Activated CD8-positive, alpha-beta T cell treated with anti-CD3 and anti-CD28 coated beads for 36 hours (primary cell): Measurements from ENCODE around the gene EIF4G3. TPM values are rescaled to one million over a fixed set of nuclear protein-coding genes. Genes with fewer than 3 reads are reported as not detected.

Source experiments
- ATAC-seq: fragments of 200-7000 bp; cut with Tn5 transposase; one replicate; pipeline ENCODE4 v1.10.0; 2021; ENCODE audit warnings: mild to moderate bottlenecking, moderate library complexity
- CTCF ChIA-PET: fragments of 350-600 bp; sonication (Branson Sonifier 250); formaldehyde crosslinking; loops from one replicate; lab custom pipeline; 2021; ENCODE audit warnings: antibody characterized with exemption; lab: Charles Lee
- POLR2A ChIA-PET: fragments of 350-600 bp; sonication (Branson Sonifier 250); formaldehyde crosslinking; loops from one replicate; lab custom pipeline; 2021; ENCODE audit warnings: antibody characterized with exemption; lab: Charles Lee
- DNase-seq: peaks from one replicate; pipeline ENCODE4 v3.0.0-alpha.2; 2020
- H3K27ac Mint-ChIP-seq: one replicate; pipeline ENCODE4 v1.8.0; 2021; ENCODE audit warnings: mild to moderate bottlenecking, mixed read lengths
- H3K27me3 Mint-ChIP-seq: one replicate; pipeline ENCODE4 v1.8.0; 2021; ENCODE audit warnings: mixed read lengths
- H3K36me3 Mint-ChIP-seq: one replicate; pipeline ENCODE4 v1.8.0; 2021; ENCODE audit warnings: low read depth, mixed read lengths
- H3K4me1 Mint-ChIP-seq: one replicate; pipeline ENCODE4 v1.8.0; 2021; ENCODE audit warnings: low read depth, mixed read lengths
- H3K4me3 Mint-ChIP-seq: one replicate; pipeline ENCODE4 v1.8.0; 2021; ENCODE audit warnings: mild to moderate bottlenecking, moderate library complexity, mixed read lengths
- H3K9me3 Mint-ChIP-seq: one replicate; pipeline ENCODE4 v1.8.0; 2021; ENCODE audit warnings: mixed read lengths
- intact Hi-C: fragments of 100-400 bp; cut with micrococcal nuclease; formaldehyde crosslinking; loops from one replicate; pipeline ENCODE4 v1.10.0; 2022
- total RNA-seq, 2 experiments: library from RNA; stranded (reverse); gene quantifications; one replicate each; pipeline ENCODE4 v1.2.3, GENCODE V29; 2021
- TF ChIP-seq, protein P1 (sequence below): fragments of 200-600 bp; IDR thresholded peaks from one replicate; pipeline ENCODE4 v1.8.0; 2022; ENCODE audit warnings: antibody characterized with exemption, mild to moderate bottlenecking

The EIF4G3 gene
- total RNA-seq, 2 experiments from 2014 or later: 48.2 to 48.4 TPM

DNA sequence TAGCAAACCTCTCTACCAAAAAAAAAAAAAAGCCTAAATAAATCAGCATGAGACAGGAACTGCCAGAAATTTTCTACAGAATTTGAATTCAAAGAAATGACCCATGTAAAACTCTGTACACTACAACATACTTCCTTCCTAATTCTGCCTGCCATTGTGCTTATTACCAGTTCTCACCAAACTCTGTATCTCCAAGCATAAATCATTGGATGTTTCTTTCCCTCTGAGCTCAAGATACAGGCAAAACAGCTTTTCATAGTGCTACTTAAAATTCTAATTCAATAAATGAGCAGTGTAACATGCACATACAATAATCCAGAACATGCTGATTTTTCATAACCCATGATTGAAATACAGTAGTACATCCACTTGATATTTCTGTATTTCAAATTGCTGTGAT is 87.0 kb downstream of the EIF4G3 start:
- TF ChIP-seq, protein P1, sequence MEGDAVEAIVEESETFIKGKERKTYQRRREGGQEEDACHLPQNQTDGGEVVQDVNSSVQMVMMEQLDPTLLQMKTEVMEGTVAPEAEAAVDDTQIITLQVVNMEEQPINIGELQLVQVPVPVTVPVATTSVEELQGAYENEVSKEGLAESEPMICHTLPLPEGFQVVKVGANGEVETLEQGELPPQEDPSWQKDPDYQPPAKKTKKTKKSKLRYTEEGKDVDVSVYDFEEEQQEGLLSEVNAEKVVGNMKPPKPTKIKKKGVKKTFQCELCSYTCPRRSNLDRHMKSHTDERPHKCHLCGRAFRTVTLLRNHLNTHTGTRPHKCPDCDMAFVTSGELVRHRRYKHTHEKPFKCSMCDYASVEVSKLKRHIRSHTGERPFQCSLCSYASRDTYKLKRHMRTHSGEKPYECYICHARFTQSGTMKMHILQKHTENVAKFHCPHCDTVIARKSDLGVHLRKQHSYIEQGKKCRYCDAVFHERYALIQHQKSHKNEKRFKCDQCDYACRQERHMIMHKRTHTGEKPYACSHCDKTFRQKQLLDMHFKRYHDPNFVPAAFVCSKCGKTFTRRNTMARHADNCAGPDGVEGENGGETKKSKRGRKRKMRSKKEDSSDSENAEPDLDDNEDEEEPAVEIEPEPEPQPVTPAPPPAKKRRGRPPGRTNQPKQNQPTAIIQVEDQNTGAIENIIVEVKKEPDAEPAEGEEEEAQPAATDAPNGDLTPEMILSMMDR: no peak
- Mint-ChIP-seq H3K27me3 (no peaks in the 10 kb centered on the region), H3K9me3 (peaks cover 2% of the 10 kb centered on the region), H3K4me3 (no peak overlapping the region), H3K4me1 (peaks cover 6% of the 10 kb centered on the region), H3K36me3 (peaks cover 35% of the 10 kb centered on the region), H3K27ac (no peak overlapping the region)
- ATAC-seq (no peak), DNase-seq (no peak)
- POLR2A ChIA-PET: no interaction called here
- intact Hi-C loops: no loop called here
- CTCF ChIA-PET: no interaction called here

DNA sequence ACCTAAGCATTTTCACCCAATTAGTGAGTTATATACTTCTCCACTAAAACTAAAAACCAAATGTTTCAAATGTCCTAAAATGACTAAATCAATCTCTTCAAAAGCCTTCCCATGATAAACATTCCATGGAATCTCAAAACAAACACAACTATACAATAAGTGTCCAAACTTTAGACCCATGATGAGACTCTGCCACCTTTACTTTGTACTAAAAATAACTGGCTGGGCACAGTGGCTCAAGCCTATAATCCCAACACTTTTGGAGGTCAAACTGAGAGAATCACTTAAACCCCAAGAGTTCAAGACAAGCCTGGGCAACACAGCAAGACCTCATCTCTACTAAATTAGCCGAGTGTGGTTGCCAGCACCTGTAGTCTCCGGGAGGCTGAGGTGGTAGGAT is 87.4 kb downstream of the EIF4G3 start:
- DNase-seq: no peak
- TF ChIP-seq, protein P1: no peak
- intact Hi-C loops: no loop called here
- Mint-ChIP-seq H3K27ac (no peak overlapping the region), H3K27me3 (no peaks in the 10 kb centered on the region), H3K4me3 (no peak overlapping the region), H3K36me3 (peaks cover 33% of the 10 kb centered on the region), H3K9me3 (peaks cover 2% of the 10 kb centered on the region), H3K4me1 (peaks cover 10% of the 10 kb centered on the region)
- ATAC-seq: no peak
- ChIA-PET CTCF (no interaction called here), POLR2A (no interaction called here)

DNA sequence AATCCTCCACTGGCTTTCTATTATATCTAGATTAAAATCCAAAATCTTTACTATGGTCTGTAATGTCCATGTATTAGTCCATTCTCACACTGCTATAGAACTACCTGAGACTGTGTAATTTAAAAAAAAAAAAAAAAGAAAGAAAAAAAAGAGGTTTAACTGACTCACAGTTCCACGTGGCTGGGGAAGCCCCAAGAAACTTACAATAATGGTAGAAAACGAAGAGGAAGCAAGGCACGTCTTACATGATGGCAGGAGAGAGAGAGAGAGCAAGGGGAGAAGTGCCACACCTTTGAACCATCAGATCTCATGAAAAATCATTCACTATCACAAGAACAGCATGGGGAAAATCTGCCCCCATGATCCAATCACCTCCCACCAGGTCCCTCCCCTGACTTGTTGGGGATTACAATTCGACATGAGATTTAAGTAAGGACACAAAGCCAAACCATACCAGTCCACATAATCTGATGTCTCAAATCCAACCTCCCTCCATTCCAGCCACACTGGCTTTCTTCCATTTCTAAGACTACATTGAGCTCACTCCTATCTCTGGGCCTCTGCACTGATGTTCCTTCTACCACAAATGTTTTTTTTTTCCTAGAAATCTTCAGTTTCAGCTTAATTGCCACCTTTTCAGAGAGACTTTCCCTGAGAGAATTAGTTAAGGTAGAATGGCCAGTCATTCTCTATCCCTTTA is 92.4 kb downstream of the EIF4G3 start:
- H3K4me3 Mint-ChIP-seq: no peak overlapping the region
- H3K27me3 Mint-ChIP-seq: no peaks in the 10 kb centered on the region
- no peak overlapping the region for H3K27ac Mint-ChIP-seq
- POLR2A ChIA-PET: no interaction called here
- intact Hi-C loops: no loop called here
- H3K4me1 Mint-ChIP-seq: peaks cover 14% of the 10 kb centered on the region
- no peaks in the 10 kb centered on the region for H3K9me3 Mint-ChIP-seq
- CTCF ChIA-PET: interaction anchor here (1.0 to 1.1 kb wide), 2 partner anchors 12 to 111 kb away, joined by 3 to 4 read pairs; no protein-coding TSS in a partner anchor
- DNase-seq (no peak), ATAC-seq (no peak)
- TF ChIP-seq, protein P1: no peak
- peaks cover 21% of the 10 kb centered on the region for H3K36me3 Mint-ChIP-seq

DNA sequence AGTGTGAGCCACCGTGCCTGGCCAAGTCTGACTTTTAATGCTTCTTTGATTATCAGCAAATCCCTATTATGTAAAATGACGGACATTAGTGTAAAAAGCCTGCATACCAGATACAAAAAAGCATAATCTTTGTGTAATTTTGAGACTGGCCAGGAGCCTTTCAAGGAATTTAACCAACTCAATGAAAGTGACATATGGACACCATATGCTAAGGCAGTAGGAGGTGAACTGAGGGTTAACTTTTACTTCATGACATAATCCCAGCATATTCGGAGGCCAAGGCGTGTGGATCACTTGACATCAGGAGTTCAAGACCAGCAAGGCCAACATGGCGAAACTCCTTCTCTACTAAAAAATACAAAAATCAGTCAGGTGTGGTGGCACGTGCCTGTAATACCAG is 94.6 kb downstream of the EIF4G3 start:
- Mint-ChIP-seq H3K4me3 (no peak overlapping the region), H3K36me3 (peaks cover 17% of the 10 kb centered on the region), H3K27ac (no peak overlapping the region), H3K9me3 (no peaks in the 10 kb centered on the region), H3K27me3 (no peaks in the 10 kb centered on the region), H3K4me1 (peaks cover 14% of the 10 kb centered on the region)
- ATAC-seq (no peak), DNase-seq (no peak)
- ChIA-PET CTCF (interaction anchor here (1.7 kb wide), 1 partner anchor 30 kb away, joined by 4 read pairs; no protein-coding TSS in a partner anchor), POLR2A (no interaction called here)
- intact Hi-C loops: no loop called here
- TF ChIP-seq, protein P1: no peak

DNA sequence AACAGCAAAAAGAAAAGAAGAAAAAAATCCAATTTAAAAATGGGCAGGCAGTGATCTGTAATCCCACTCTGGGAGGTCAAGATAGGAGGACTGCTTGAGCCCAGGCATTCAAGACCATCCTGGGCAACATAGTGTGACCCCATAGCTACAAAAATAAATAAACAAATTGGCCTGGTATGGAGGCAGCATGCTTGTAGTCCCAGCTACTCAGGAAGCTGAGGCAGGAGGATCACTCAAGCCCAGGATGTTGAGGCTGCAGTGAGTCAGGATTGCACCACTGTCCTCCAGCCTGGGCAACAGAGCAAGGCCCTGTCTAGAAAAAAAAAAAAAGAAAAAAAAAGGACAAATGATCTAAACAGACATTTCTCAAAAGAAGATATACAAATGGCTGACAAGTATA is 99.6 kb downstream of the EIF4G3 start:
- H3K4me3 Mint-ChIP-seq: no peak overlapping the region
- H3K36me3 Mint-ChIP-seq: peaks cover 8% of the 10 kb centered on the region
- no peaks in the 10 kb centered on the region for H3K27me3 Mint-ChIP-seq
- CTCF ChIA-PET: no interaction called here
- intact Hi-C loops: no loop called here
- POLR2A ChIA-PET: no interaction called here
- TF ChIP-seq, protein P1: no peak
- no peak overlapping the region for H3K27ac Mint-ChIP-seq
- H3K4me1 Mint-ChIP-seq: no peaks in the 10 kb centered on the region
- ATAC-seq: no peak
- DNase-seq: no peak
- no peaks in the 10 kb centered on the region for H3K9me3 Mint-ChIP-seq
